Measurements from ENCODE around the gene APH1A. TPM values are rescaled to one million over a fixed set of nuclear protein-coding genes. Genes with fewer than 3 reads are reported as not detected.

The APH1A gene
- polyA plus RNA-seq, 3 donors, result 83.7 to 134 (median 83.9) TPM

- Histone ChIP-seq H3K79me2 (ENCODE audit: insufficient read depth, low read length) (peaks cover 20% of the 10 kb centered on the region), H2AFZ (ENCODE audit: insufficient read depth, low read depth, low read length, poor library complexity, severe bottlenecking) (peak within 1 kb of the TSS; percentile 96), H3K27me3 (ENCODE audit: control insufficient read depth in 2 of 2, insufficient read depth in 2 of 2, low read length in 2 of 2) (no peaks in the 10 kb centered on the region), H3K4me2 (replicated peaks; ENCODE audit: extremely low read depth, low read length, poor library complexity, severe bottlenecking) (peak within 1 kb of the TSS; percentile 87), H3K9ac (ENCODE audit: insufficient read depth, low read length, poor library complexity, severe bottlenecking) (peak within 1 kb of the TSS; percentile 67), H3K27ac (ENCODE audit: low read depth in 1 of 2, low read length in 2 of 2) (peak within 1 kb of the TSS; percentile 67 to 94), H3K4me3 (replicated peaks in 1 of 3; ENCODE audit: low read depth in 2 of 3, low read length in 3 of 3) (peak within 1 kb of the TSS; percentile 63 to 97 (median 79)), H4K20me1 (ENCODE audit: insufficient read depth, low read length) (no peaks in the 10 kb centered on the region), H3K9me3 (replicated peaks in 1 of 2; ENCODE audit: control insufficient read depth in 1 of 2, insufficient read depth in 1 of 2, low read length in 2 of 2) (no peaks in the 10 kb centered on the region), H3K36me3 (replicated peaks in 1 of 2; ENCODE audit: control insufficient read depth in 1 of 2, insufficient read depth in 2 of 2, low read length in 2 of 2) (peaks cover 8 to 35% of the 10 kb centered on the region in 2 donors), H3K4me1 (ENCODE audit: control insufficient read depth in 1 of 2, insufficient read depth in 2 of 2, low read length in 2 of 2) (peaks cover 14 to 15% of the 10 kb centered on the region in 2 donors)
- Mint-ChIP-seq H3K9me3 (no peaks in the 10 kb centered on the region), H3K4me3 (peak within 1 kb of the TSS; percentile 92 to 94), H3K27ac (peak within 1 kb of the TSS; percentile 95 to 99 (median 96)), H3K27me3 (ENCODE audit: low read depth in 3 of 3) (peaks cover 1 to 4% (median 3%) of the 10 kb centered on the region in 3 donors), H3K36me3 (peaks cover 23 to 34% of the 10 kb centered on the region in 2 donors), H3K4me1 (peaks cover 17% of the 10 kb centered on the region)
- 1% methylated on average over 24 of the region's 43 CpGs for WGBS (ENCODE audit: insufficient coverage)
- DNase-seq, result peak; percentile 85 to 92 (median 91)
- TF ChIP-seq CTCF (IDR thresholded peaks at IDR 0.05), result no peak
- intact Hi-C loops (cut with micrococcal nuclease), result no loop called here
Measured at GRCh38 chr1:150293433-150294253, 24.8 kb upstream of the APH1A start, which contains the start of gene MRPS21. Gene MRPS21, plus strand, starts transcription at chr1:150293861. Its CDS starts 506 bp downstream, at chr1:150294367.

- H3K4me3 Mint-ChIP-seq, result no peak overlapping the region
- intact Hi-C loops (cut with micrococcal nuclease), result no loop called here
- no peak for TF ChIP-seq CTCF (IDR thresholded peaks at IDR 0.05)
- no peak overlapping the region for H2AFZ ChIP-seq (ENCODE audit: insufficient read depth, low read depth, low read length, poor library complexity, severe bottlenecking)
- no peak for DNase-seq
- H3K27me3 ChIP-seq (ENCODE audit: control insufficient read depth in 2 of 2, insufficient read depth in 2 of 2, low read length in 2 of 2), result peaks cover 0 to 16% of the 10 kb centered on the region in 2 donors
- no peak overlapping the region for H3K27ac ChIP-seq (ENCODE audit: low read depth in 1 of 2, low read length in 2 of 2)
- peaks cover 20 to 24% (median 22%) of the 10 kb centered on the region in 3 donors for H3K27me3 Mint-ChIP-seq (ENCODE audit: low read depth in 3 of 3)
- H3K27ac Mint-ChIP-seq, result no peak overlapping the region
- no peak overlapping the region for H3K4me3 ChIP-seq (replicated peaks in 1 of 3; ENCODE audit: low read depth in 2 of 3, low read length in 3 of 3)
- peaks cover 2% of the 10 kb centered on the region for H3K79me2 ChIP-seq (ENCODE audit: insufficient read depth, low read length)
- no peaks in the 10 kb centered on the region for H3K36me3 Mint-ChIP-seq
- no peak overlapping the region for H3K4me2 ChIP-seq (replicated peaks; ENCODE audit: extremely low read depth, low read length, poor library complexity, severe bottlenecking)
- H3K9me3 Mint-ChIP-seq, result peaks cover 0 to 3% (median 0%) of the 10 kb centered on the region in 7 donors
- H3K36me3 ChIP-seq (replicated peaks in 1 of 2; ENCODE audit: control insufficient read depth in 1 of 2, insufficient read depth in 2 of 2, low read length in 2 of 2), result no peaks in the 10 kb centered on the region
- peaks cover 8% of the 10 kb centered on the region in 2 donors for H3K4me1 ChIP-seq (ENCODE audit: control insufficient read depth in 1 of 2, insufficient read depth in 2 of 2, low read length in 2 of 2)
- no peaks in the 10 kb centered on the region for H4K20me1 ChIP-seq (ENCODE audit: insufficient read depth, low read length)
- 88% methylated on average over 4 of the region's 4 CpGs for WGBS (ENCODE audit: insufficient coverage)
- H3K9ac ChIP-seq (ENCODE audit: insufficient read depth, low read length, poor library complexity, severe bottlenecking), result no peak overlapping the region
- peaks cover 9% of the 10 kb centered on the region for H3K4me1 Mint-ChIP-seq
- H3K9me3 ChIP-seq (replicated peaks in 1 of 2; ENCODE audit: control insufficient read depth in 1 of 2, insufficient read depth in 1 of 2, low read length in 2 of 2), result no peaks in the 10 kb centered on the region
Measured at GRCh38 chr1:150288822-150289221, 20.0 kb upstream of the APH1A start.
